Measurements from ENCODE around the gene MTNR1B.

The MTNR1B gene

GRCh38 chr11:92969634-92970347 is at the start of gene MTNR1B:
TSS of gene MTNR1B (plus strand) at chr11:92969651. CDS start at chr11:92969726, 75 bp downstream.
- no peak for DNase-seq (ENCODE audit: low spot score)

- DNase-seq (ENCODE audit: low spot score), result no peak
Measured at GRCh38 chr11:92920331-92920730, 49.1 kb upstream of the MTNR1B start.

- no peak for DNase-seq (ENCODE audit: low spot score)
Measured at GRCh38 chr11:92922731-92923130, 46.7 kb upstream of the MTNR1B start.

- no peak for DNase-seq (ENCODE audit: low spot score)
Measured at GRCh38 chr11:92929246-92929645, 40.2 kb upstream of the MTNR1B start.

GRCh38 chr11:92929653-92930052 is 39.8 kb upstream of the MTNR1B start:
- no peak for DNase-seq (ENCODE audit: low spot score)

GRCh38 chr11:92931746-92932422 is 37.6 kb upstream of the MTNR1B start:
- DNase-seq (ENCODE audit: low spot score), result no peak

GRCh38 chr11:92939305-92939704 is 30.1 kb upstream of the MTNR1B start:
- DNase-seq (ENCODE audit: low spot score), result no peak

- DNase-seq (ENCODE audit: low spot score), result no peak
Measured at GRCh38 chr11:92941676-92942571, 27.5 kb upstream of the MTNR1B start.

GRCh38 chr11:92946707-92947106 is 22.7 kb upstream of the MTNR1B start:
- no peak for DNase-seq (ENCODE audit: low spot score)

- no peak for DNase-seq (ENCODE audit: low spot score)
Measured at GRCh38 chr11:92948116-92948515, 21.3 kb upstream of the MTNR1B start.

GRCh38 chr11:92954003-92954402 is 15.4 kb upstream of the MTNR1B start:
- DNase-seq (ENCODE audit: low spot score), result no peak

GRCh38 chr11:92955860-92956259 is 13.6 kb upstream of the MTNR1B start:
- DNase-seq (ENCODE audit: low spot score), result no peak

GRCh38 chr11:92960886-92961285 is 8.6 kb upstream of the MTNR1B start:
- no peak for DNase-seq (ENCODE audit: low spot score)

GRCh38 chr11:92962446-92962845 is 7.0 kb upstream of the MTNR1B start:
- DNase-seq (ENCODE audit: low spot score), result no peak

GRCh38 chr11:92964471-92964870 is 5.0 kb upstream of the MTNR1B start:
- no peak for DNase-seq (ENCODE audit: low spot score)

GRCh38 chr11:92965196-92965595 is 4.3 kb upstream of the MTNR1B start:
- DNase-seq (ENCODE audit: low spot score), result no peak

- DNase-seq (ENCODE audit: low spot score), result no peak
Measured at GRCh38 chr11:92967178-92967577, 2.3 kb upstream of the MTNR1B start.

GRCh38 chr11:92967867-92968266 is 1.6 kb upstream of the MTNR1B start:
- DNase-seq (ENCODE audit: low spot score), result no peak

GRCh38 chr11:92969293-92969633 is 188 bp upstream of the MTNR1B start:
- DNase-seq (ENCODE audit: low spot score), result no peak

GRCh38 chr11:92972248-92972647 is 2.8 kb downstream of the MTNR1B start:
- no peak for DNase-seq (ENCODE audit: low spot score)

GRCh38 chr11:92975285-92975684 is 5.8 kb downstream of the MTNR1B start:
- DNase-seq (ENCODE audit: low spot score), result no peak

GRCh38 chr11:92976681-92977080 is 7.2 kb downstream of the MTNR1B start:
- DNase-seq (ENCODE audit: low spot score), result no peak

- no peak for DNase-seq (ENCODE audit: low spot score)
Measured at GRCh38 chr11:92977401-92977800, 8.0 kb downstream of the MTNR1B start.

Measured in hematopoietic multipotent progenitor cell treated with erythropoietin and hydrocortisone succinate and interleukin-3 and kit ligand, for 17 days (in vitro differentiated cells).